ENCODE results near the gene CFAP141.
"Not testable (repeated sequence)": the region's sequence is repeated elsewhere in the genome, so short reads cannot be mapped to it uniquely, and the experiment has no call there.

Gene CFAP141

GRCh38 chr1:154206196-154206595 is at the start of gene CFAP141:
TSS of gene CFAP141 (minus strand) at chr1:154206333. CDS start at chr1:154206307, 26 bp downstream.
- DNase-seq (ENCODE audit: low read depth in 2 of 3, low spot score in 2 of 3): no peak

GRCh38 chr1:154253671-154254070 is 47.5 kb upstream of the CFAP141 start:
- DNase-seq (ENCODE audit: low read depth in 2 of 3, low spot score in 2 of 3): no peak

- DNase-seq (ENCODE audit: low read depth in 2 of 3, low spot score in 2 of 3): no peak
These were observed 35.7 kb upstream of the CFAP141 start for GRCh38 chr1:154241703-154242351.

GRCh38 chr1:154240294-154240833 is 34.2 kb upstream of the CFAP141 start:
- DNase-seq (ENCODE audit: low read depth in 2 of 3, low spot score in 2 of 3): no peak

- no peak for DNase-seq (ENCODE audit: low read depth in 2 of 3, low spot score in 2 of 3)
These were observed 33.4 kb upstream of the CFAP141 start for GRCh38 chr1:154239491-154239890.

GRCh38 chr1:154237880-154238506 is 31.9 kb upstream of the CFAP141 start:
- no peak for DNase-seq (ENCODE audit: low read depth in 2 of 3, low spot score in 2 of 3)

- no peak for DNase-seq (ENCODE audit: low read depth in 2 of 3, low spot score in 2 of 3)
These were observed 31.3 kb upstream of the CFAP141 start for GRCh38 chr1:154237435-154237834.

- no peak for DNase-seq (ENCODE audit: low read depth in 2 of 3, low spot score in 2 of 3)
These were observed 30.7 kb upstream of the CFAP141 start for GRCh38 chr1:154236855-154237254.

- not testable (repeated sequence) for DNase-seq (ENCODE audit: low read depth in 2 of 3, low spot score in 2 of 3)
These were observed 27.0 kb upstream of the CFAP141 start for GRCh38 chr1:154233127-154233526.

GRCh38 chr1:154231112-154231511 is 25.0 kb upstream of the CFAP141 start:
- not testable (repeated sequence) for DNase-seq (ENCODE audit: low read depth in 2 of 3, low spot score in 2 of 3)

GRCh38 chr1:154225370-154225769 is 19.2 kb upstream of the CFAP141 start:
- no peak for DNase-seq (ENCODE audit: low read depth in 2 of 3, low spot score in 2 of 3)

GRCh38 chr1:154223621-154224020 is 17.5 kb upstream of the CFAP141 start:
- no peak for DNase-seq (ENCODE audit: low read depth in 2 of 3, low spot score in 2 of 3)

- no peak for DNase-seq (ENCODE audit: low read depth in 2 of 3, low spot score in 2 of 3)
These were observed 16.8 kb upstream of the CFAP141 start for GRCh38 chr1:154222918-154223317.

GRCh38 chr1:154222518-154222917 is 16.4 kb upstream of the CFAP141 start:
- DNase-seq (ENCODE audit: low read depth in 2 of 3, low spot score in 2 of 3): no peak

GRCh38 chr1:154221278-154222001 is 15.3 kb upstream of the CFAP141 start:
- DNase-seq (ENCODE audit: low read depth in 2 of 3, low spot score in 2 of 3): peak; percentile 38 to 50 (median 42)

GRCh38 chr1:154220970-154221277 is 14.8 kb upstream of the CFAP141 start:
- no peak for DNase-seq (ENCODE audit: low read depth in 2 of 3, low spot score in 2 of 3)

GRCh38 chr1:154220071-154220969 is 14.2 kb upstream of the CFAP141 start, which contains the start of gene UBAP2L:
TSS of gene UBAP2L (plus strand) at chr1:154220955. CDS start at chr1:154225124, 4,169 bp downstream.
- peak; percentile 91 to 99 (median 92) for DNase-seq (ENCODE audit: low read depth in 2 of 3, low spot score in 2 of 3)

- no peak for DNase-seq (ENCODE audit: low read depth in 2 of 3, low spot score in 2 of 3)
These were observed 13.4 kb upstream of the CFAP141 start for GRCh38 chr1:154219541-154219940.

- DNase-seq (ENCODE audit: low read depth in 2 of 3, low spot score in 2 of 3): no peak
These were observed 12.4 kb upstream of the CFAP141 start for GRCh38 chr1:154218545-154218944.

GRCh38 chr1:154213274-154213673 is 7.1 kb upstream of the CFAP141 start:
- DNase-seq (ENCODE audit: low read depth in 2 of 3, low spot score in 2 of 3): no peak

- no peak for DNase-seq (ENCODE audit: low read depth in 2 of 3, low spot score in 2 of 3)
These were observed 6.0 kb upstream of the CFAP141 start for GRCh38 chr1:154212083-154212482.

Data from activated CD8-positive, alpha-beta memory T cell treated with anti-CD3 and anti-CD28 coated beads for 48 hours (primary cell).